GM23338 (cell line): Measurements from ENCODE around the gene PRKCQ. TPM values are rescaled to one million over a fixed set of nuclear protein-coding genes. Genes with fewer than 3 reads are reported as not detected.

Experiments
- ATAC-seq: fragments of 200-7000 bp; cut with Tn5 transposase; 3 replicates; pipeline ENCODE4 v1.9.1; 2020
- DNase-seq: peaks from one replicate; pipeline ENCODE4 v3.0.0-alpha.2; 2015; ENCODE audit warnings: low spot score
- H2AFZ ChIP-seq: fragments of 200-600 bp; sonication (generic); 2 replicates; pipeline ENCODE4 v1.8.0; 2016; ENCODE audit warnings: antibody characterized with exemption, mild to moderate bottlenecking, moderate library complexity
- H3F3A ChIP-seq: fragments of 200-600 bp; sonication (generic); replicated peaks from 2 replicates; pipeline ENCODE4 v1.8.0; 2017; ENCODE audit warnings: antibody characterized with exemption, mixed run types, low read depth
- H3K27ac ChIP-seq: fragments of 200-600 bp; sonication (generic); 2 replicates; pipeline ENCODE4 v1.6.1; 2016; ENCODE audit warnings: low read depth
- H3K27me3 ChIP-seq: fragments of 200-600 bp; sonication (generic); 2 replicates; pipeline ENCODE4 v1.8.0; 2016; ENCODE audit warnings: mild to moderate bottlenecking, mixed run types, moderate library complexity; ENCODE audit not compliant: insufficient read depth
- H3K36me3 ChIP-seq: fragments of 200-600 bp; sonication (generic); 2 replicates; pipeline ENCODE4 v1.8.0; 2016; ENCODE audit warnings: mild to moderate bottlenecking; ENCODE audit not compliant: insufficient read depth
- H3K4me1 ChIP-seq: fragments of 200-600 bp; sonication (generic); 2 replicates; pipeline ENCODE4 v1.8.0; 2016; ENCODE audit warnings: mild to moderate bottlenecking, moderate library complexity; ENCODE audit not compliant: insufficient read depth
- H3K4me2 ChIP-seq: fragments of 200-600 bp; sonication (generic); 2 replicates; pipeline ENCODE4 v1.7.1; 2017; ENCODE audit warnings: mixed run types
- H3K4me3 ChIP-seq: fragments of 200-600 bp; sonication (generic); 2 replicates; pipeline ENCODE4 v1.6.1; 2016; ENCODE audit warnings: mixed run types
- H3K79me2 ChIP-seq: fragments of 200-600 bp; sonication (generic); replicated peaks from 2 replicates; pipeline ENCODE4 v1.8.0; 2017; ENCODE audit warnings: mild to moderate bottlenecking; ENCODE audit not compliant: insufficient read depth
- H3K9me2 ChIP-seq: fragments of 200-600 bp; sonication (generic); 2 replicates; pipeline ENCODE4 v1.8.0; 2017; ENCODE audit not compliant: insufficient read depth
- H4K20me1 ChIP-seq: fragments of 200-600 bp; sonication (generic); replicated peaks from 2 replicates; pipeline ENCODE4 v1.8.0; 2017; ENCODE audit warnings: mild to moderate bottlenecking; ENCODE audit not compliant: insufficient read depth
- H3K27ac Mint-ChIP-seq: 2 replicates; pipeline ENCODE4 v1.8.0; 2020; ENCODE audit warnings: inconsistent platforms, mild to moderate bottlenecking, moderate library complexity, mixed read lengths
- H3K27me3 Mint-ChIP-seq: 3 replicates; pipeline ENCODE4 v1.8.0; 2022; ENCODE audit warnings: low read depth, mild to moderate bottlenecking, moderate library complexity, mixed read lengths, inconsistent platforms; ENCODE audit not compliant: insufficient read depth, poor library complexity
- H3K36me3 Mint-ChIP-seq: 3 replicates; pipeline ENCODE4 v1.8.0; 2021; ENCODE audit warnings: low read depth, mild to moderate bottlenecking, inconsistent platforms, moderate library complexity, mixed read lengths
- H3K4me1 Mint-ChIP-seq: 3 replicates; pipeline ENCODE4 v1.8.0; 2020; ENCODE audit warnings: mild to moderate bottlenecking, inconsistent platforms, mixed read lengths
- H3K4me3 Mint-ChIP-seq: 3 replicates; pipeline ENCODE4 v1.8.0; 2021; ENCODE audit warnings: moderate library complexity, mild to moderate bottlenecking, inconsistent platforms, mixed read lengths
- H3K9me3 Mint-ChIP-seq: 3 replicates; pipeline ENCODE4 v1.8.0; 2020; ENCODE audit warnings: moderate library complexity, mild to moderate bottlenecking, inconsistent platforms, mixed read lengths
- CREB1 ChIP-seq: fragments of 250-450 bp; sonication (Bioruptor Pico); IDR thresholded peaks from 2 replicates; pipeline ENCODE4 v1.5.0; 2020; ENCODE audit warnings: low read depth, mild to moderate bottlenecking, moderate library complexity
- EZH2 ChIP-seq: fragments of 200-600 bp; sonication (generic); IDR thresholded peaks from one replicate; pipeline ENCODE4 v1.8.0; 2017; ENCODE audit warnings: antibody characterized with exemption, mild to moderate bottlenecking, low read depth; ENCODE audit not compliant: unreplicated experiment
- EZH2phosphoT487 ChIP-seq: fragments of 200-600 bp; sonication (generic); IDR thresholded peaks from one replicate; pipeline ENCODE4 v1.8.1; 2018; ENCODE audit warnings: antibody characterized with exemption; ENCODE audit not compliant: unreplicated experiment
- NANOG ChIP-seq: IDR thresholded peaks from 2 replicates; pipeline ENCODE4 v1.6.1; 2016; ENCODE audit warnings: antibody characterized with exemption, borderline replicate concordance
- POLR2AphosphoS5 ChIP-seq: IDR thresholded peaks from 2 replicates; pipeline ENCODE4 v1.6.1; 2016; ENCODE audit warnings: antibody characterized with exemption, low read depth
- REST ChIP-seq: IDR thresholded peaks from one replicate; pipeline ENCODE4 v1.6.1; 2018; ENCODE audit warnings: antibody characterized with exemption; ENCODE audit not compliant: unreplicated experiment
- STAT1 ChIP-seq: IDR thresholded peaks from one replicate; pipeline ENCODE4 v1.6.1; 2016; ENCODE audit warnings: antibody characterized with exemption; ENCODE audit not compliant: unreplicated experiment
- ZNF331 ChIP-seq: fragments of 250-450 bp; sonication (Bioruptor Pico); IDR thresholded peaks from 2 replicates; pipeline ENCODE4 v1.5.0; 2020; ENCODE audit warnings: low read depth, mild to moderate bottlenecking, moderate library complexity
- polyA plus RNA-seq: library from polyadenylated mRNA; unstranded; fragments of >200 nt; fragmentation: Nextera tagmentation; extraction: Ambion mirVana; gene quantifications from 2 replicates; pipeline ENCODE4 v1.2.1, GENCODE V29; 2016
- total RNA-seq: library from RNA; depleted of rRNA; stranded (reverse); fragments of >200 nt; shearing (Covaris generic); gene quantifications from 2 replicates; pipeline ENCODE4 v1.2.3, GENCODE V29; 2014
- TF ChIP-seq, protein P1 (sequence below): IDR thresholded peaks from 2 replicates; pipeline ENCODE4 v1.6.1; 2016; ENCODE audit warnings: antibody characterized with exemption
- TF ChIP-seq, protein P2 (sequence below): fragments of 250-450 bp; sonication (Bioruptor Pico); IDR thresholded peaks from 2 replicates; pipeline ENCODE4 v1.5.0; 2020; ENCODE audit warnings: mild to moderate bottlenecking, moderate library complexity

The PRKCQ gene
- total and polyA plus RNA-seq, 2 experiments from 2014 or later = 12.6 to 28.5 TPM

GRCh38 chr10:6393168-6393567 lies 186.9 kb downstream of the PRKCQ start:
- Histone ChIP-seq H3K4me3 (no peak overlapping the region), H3K4me2 (no peak overlapping the region), H3K4me1 (no peaks in the 10 kb centered on the region), H3K36me3 (no peaks in the 10 kb centered on the region), H2AFZ (no peak overlapping the region), H3K27me3 (no peaks in the 10 kb centered on the region), H3K9me2 (0 out of 2 replicates have a peak, but pooled peaks cover 3% of the 10 kb centered on the region), H3F3A (no peaks in the 10 kb centered on the region), H3K79me2 (no peaks in the 10 kb centered on the region), H4K20me1 (no peaks in the 10 kb centered on the region), H3K27ac (no peak overlapping the region)
- no peak for DNase-seq
- TF ChIP-seq EZH2phosphoT487 (no peak), STAT1 (no peak), CREB1 (CRISPR knock-in tag) (no peak)
- peaks cover 4% of the 10 kb centered on the region for H3K36me3 Mint-ChIP-seq
- H3K4me3 Mint-ChIP-seq = no peak overlapping the region
- H3K9me3 Mint-ChIP-seq = peaks cover 25% of the 10 kb centered on the region
- no peak overlapping the region for H3K27ac Mint-ChIP-seq
- H3K4me1 Mint-ChIP-seq = no peaks in the 10 kb centered on the region; the same call in 1 of the 3 replicates
- ATAC-seq = no peak
- no peaks in the 10 kb centered on the region for H3K27me3 Mint-ChIP-seq

DNA sequence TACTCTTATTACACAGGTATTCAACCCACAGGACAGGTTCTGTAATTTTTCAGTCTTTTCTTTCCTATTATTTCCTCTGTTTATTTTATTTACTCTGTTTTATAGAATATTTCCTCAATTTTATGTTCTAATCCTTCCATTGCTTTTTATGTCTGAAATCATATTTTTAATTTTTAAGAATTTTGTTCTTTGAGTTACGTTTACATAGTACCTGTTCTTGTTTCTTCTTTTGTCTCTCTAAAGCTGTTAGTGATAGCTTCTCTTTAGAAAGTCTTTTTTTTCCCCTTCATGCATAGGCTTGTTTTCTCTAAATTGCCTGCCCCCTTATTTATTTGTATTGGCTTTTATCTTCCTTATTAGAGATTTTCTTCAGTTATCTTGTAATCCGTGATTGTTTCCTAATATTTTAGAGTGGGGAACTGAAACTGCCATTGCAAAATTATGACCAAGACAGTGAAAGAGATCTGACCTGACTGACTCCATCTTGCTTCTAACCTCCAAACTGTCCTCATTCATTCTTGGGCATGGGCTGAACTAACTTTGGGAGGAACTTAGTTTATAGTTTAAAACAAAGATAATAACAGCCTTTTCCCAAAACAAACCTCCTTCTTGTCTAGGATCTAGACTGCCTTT lies 189.7 kb downstream of the PRKCQ start:
- H3F3A ChIP-seq = no peaks in the 10 kb centered on the region

More for the DNA sequence above, 189.7 kb downstream of the PRKCQ start:
- ATAC-seq (no peak), DNase-seq (no peak)
- Mint-ChIP-seq H3K9me3 (peaks cover 25% of the 10 kb centered on the region), H3K27ac (no peak overlapping the region), H3K4me3 (no peak overlapping the region), H3K36me3 (peaks cover 4% of the 10 kb centered on the region), H3K27me3 (no peaks in the 10 kb centered on the region), H3K4me1 (no peaks in the 10 kb centered on the region; the same call in 1 of the 3 replicates)
- Histone ChIP-seq H3K79me2 (no peaks in the 10 kb centered on the region), H2AFZ (no peak overlapping the region), H3K9me2 (0 out of 2 replicates have a peak, but pooled peaks cover 10% of the 10 kb centered on the region), H4K20me1 (no peaks in the 10 kb centered on the region), H3K4me2 (no peak overlapping the region), H3K36me3 (no peaks in the 10 kb centered on the region), H3K4me3 (no peak overlapping the region), H3K27ac (no peak overlapping the region), H3K4me1 (no peaks in the 10 kb centered on the region), H3K27me3 (no peaks in the 10 kb centered on the region)
- no peak for TF ChIP-seq NANOG
- no peak for TF ChIP-seq CREB1 (CRISPR knock-in tag)
- no peak for TF ChIP-seq ZNF331 (CRISPR knock-in tag)
- TF ChIP-seq REST = no peak
- TF ChIP-seq, protein P1, sequence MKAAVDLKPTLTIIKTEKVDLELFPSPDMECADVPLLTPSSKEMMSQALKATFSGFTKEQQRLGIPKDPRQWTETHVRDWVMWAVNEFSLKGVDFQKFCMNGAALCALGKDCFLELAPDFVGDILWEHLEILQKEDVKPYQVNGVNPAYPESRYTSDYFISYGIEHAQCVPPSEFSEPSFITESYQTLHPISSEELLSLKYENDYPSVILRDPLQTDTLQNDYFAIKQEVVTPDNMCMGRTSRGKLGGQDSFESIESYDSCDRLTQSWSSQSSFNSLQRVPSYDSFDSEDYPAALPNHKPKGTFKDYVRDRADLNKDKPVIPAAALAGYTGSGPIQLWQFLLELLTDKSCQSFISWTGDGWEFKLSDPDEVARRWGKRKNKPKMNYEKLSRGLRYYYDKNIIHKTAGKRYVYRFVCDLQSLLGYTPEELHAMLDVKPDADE = no peak
- no peak for TF ChIP-seq POLR2AphosphoS5
- TF ChIP-seq EZH2 = no peak
- TF ChIP-seq STAT1 = no peak
- TF ChIP-seq, protein P2, sequence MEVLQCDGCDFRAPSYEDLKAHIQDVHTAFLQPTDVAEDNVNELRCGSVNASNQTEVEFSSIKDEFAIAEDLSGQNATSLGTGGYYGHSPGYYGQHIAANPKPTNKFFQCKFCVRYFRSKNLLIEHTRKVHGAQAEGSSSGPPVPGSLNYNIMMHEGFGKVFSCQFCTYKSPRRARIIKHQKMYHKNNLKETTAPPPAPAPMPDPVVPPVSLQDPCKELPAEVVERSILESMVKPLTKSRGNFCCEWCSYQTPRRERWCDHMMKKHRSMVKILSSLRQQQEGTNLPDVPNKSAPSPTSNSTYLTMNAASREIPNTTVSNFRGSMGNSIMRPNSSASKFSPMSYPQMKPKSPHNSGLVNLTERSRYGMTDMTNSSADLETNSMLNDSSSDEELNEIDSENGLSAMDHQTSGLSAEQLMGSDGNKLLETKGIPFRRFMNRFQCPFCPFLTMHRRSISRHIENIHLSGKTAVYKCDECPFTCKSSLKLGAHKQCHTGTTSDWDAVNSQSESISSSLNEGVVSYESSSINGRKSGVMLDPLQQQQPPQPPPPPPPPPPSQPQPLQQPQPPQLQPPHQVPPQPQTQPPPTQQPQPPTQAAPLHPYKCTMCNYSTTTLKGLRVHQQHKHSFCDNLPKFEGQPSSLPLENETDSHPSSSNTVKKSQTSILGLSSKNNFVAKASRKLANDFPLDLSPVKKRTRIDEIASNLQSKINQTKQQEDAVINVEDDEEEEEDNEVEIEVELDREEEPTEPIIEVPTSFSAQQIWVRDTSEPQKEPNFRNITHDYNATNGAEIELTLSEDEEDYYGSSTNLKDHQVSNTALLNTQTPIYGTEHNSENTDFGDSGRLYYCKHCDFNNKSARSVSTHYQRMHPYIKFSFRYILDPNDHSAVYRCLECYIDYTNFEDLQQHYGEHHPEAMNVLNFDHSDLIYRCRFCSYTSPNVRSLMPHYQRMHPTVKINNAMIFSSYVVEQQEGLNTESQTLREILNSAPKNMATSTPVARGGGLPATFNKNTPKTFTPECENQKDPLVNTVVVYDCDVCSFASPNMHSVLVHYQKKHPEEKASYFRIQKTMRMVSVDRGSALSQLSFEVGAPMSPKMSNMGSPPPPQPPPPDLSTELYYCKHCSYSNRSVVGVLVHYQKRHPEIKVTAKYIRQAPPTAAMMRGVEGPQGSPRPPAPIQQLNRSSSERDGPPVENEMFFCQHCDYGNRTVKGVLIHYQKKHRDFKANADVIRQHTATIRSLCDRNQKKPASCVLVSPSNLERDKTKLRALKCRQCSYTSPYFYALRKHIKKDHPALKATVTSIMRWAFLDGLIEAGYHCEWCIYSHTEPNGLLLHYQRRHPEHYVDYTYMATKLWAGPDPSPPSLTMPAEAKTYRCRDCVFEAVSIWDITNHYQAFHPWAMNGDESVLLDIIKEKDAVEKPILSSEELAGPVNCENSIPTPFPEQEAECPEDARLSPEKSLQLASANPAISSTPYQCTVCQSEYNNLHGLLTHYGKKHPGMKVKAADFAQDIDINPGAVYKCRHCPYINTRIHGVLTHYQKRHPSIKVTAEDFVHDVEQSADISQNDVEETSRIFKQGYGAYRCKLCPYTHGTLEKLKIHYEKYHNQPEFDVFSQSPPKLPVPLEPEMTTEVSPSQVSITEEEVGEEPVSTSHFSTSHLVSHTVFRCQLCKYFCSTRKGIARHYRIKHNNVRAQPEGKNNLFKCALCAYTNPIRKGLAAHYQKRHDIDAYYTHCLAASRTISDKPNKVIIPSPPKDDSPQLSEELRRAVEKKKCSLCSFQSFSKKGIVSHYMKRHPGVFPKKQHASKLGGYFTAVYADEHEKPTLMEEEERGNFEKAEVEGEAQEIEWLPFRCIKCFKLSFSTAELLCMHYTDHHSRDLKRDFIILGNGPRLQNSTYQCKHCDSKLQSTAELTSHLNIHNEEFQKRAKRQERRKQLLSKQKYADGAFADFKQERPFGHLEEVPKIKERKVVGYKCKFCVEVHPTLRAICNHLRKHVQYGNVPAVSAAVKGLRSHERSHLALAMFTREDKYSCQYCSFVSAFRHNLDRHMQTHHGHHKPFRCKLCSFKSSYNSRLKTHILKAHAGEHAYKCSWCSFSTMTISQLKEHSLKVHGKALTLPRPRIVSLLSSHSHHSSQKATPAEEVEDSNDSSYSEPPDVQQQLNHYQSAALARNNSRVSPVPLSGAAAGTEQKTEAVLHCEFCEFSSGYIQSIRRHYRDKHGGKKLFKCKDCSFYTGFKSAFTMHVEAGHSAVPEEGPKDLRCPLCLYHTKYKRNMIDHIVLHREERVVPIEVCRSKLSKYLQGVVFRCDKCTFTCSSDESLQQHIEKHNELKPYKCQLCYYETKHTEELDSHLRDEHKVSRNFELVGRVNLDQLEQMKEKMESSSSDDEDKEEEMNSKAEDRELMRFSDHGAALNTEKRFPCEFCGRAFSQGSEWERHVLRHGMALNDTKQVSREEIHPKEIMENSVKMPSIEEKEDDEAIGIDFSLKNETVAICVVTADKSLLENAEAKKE (CRISPR knock-in tag) = no peak
